Right lobe of liver (tissue), 6 donors: ENCODE results near the gene FBXO15. TPM values are rescaled to one million over a fixed set of nuclear protein-coding genes. Genes with fewer than 3 reads are reported as not detected.

ENCODE experiments used
- ATAC-seq, 4 donors: fragments of 200-7000 bp; cut with Tn5 transposase; one replicate each; pipeline ENCODE4 v1.9.1; 2020; ENCODE audit warnings: mild to moderate bottlenecking in 4 of 4, moderate library complexity in 4 of 4
- DNase-seq, 3 donors: peaks; one replicate each; pipeline ENCODE4 v3.0.0-alpha.2; 2020
- H3K27ac ChIP-seq, 3 donors: fragments of 200-600 bp; one replicate each; pipeline ENCODE4 v1.8.0; 2022
- H3K27me3 ChIP-seq, 2 donors: fragments of 200-600 bp; one replicate each; pipeline ENCODE4 v1.8.0; 2022
- H3K36me3 ChIP-seq, 4 donors: fragments of 200-600 bp; sonication (generic) in 1 of 4; one replicate each; pipeline versions ENCODE4 v1.5.1 to v1.8.0; 2017 to 2022; ENCODE audit warnings: control low read depth in 1 of 4
- H3K4me1 ChIP-seq, 4 donors: fragments of 200-600 bp; sonication (generic) in 1 of 4; one replicate each; pipeline versions ENCODE4 v1.5.1 to v1.8.0; 2017 to 2022; ENCODE audit warnings: control low read depth in 1 of 4
- H3K4me3 ChIP-seq, 3 donors: fragments of 200-600 bp; one replicate each; pipeline ENCODE4 v1.8.0; 2022
- H3K9me3 ChIP-seq, 4 donors: fragments of 200-600 bp; sonication (generic) in 1 of 4; one replicate each; pipeline versions ENCODE4 v1.5.1 to v1.8.0; 2017 to 2022; ENCODE audit warnings: control low read depth in 1 of 4
- CTCF ChIP-seq, 4 donors: fragments of 200-600 bp in 3 of 4; fragments of 450-650 bp in 1 of 4; IDR thresholded peaks; one replicate each; pipeline versions ENCODE4 v1.5.1 to v1.8.0; 2016 to 2022; ENCODE audit warnings: antibody characterized with exemption in 4 of 4, mild to moderate bottlenecking in 2 of 4
- POLR2A ChIP-seq: fragments of 450-650 bp; IDR thresholded peaks from one replicate; pipeline ENCODE4 v1.6.1; 2017; ENCODE audit warnings: antibody characterized with exemption, mild to moderate bottlenecking
- WGBS: methylation state at CpG from one replicate; pipeline ENCODE4 v1.1.6; 2018; ENCODE audit warnings: low coverage, low lambda C conversion rate; ENCODE audit not compliant: insufficient coverage; ENCODE audit errors: missing lambda C conversion rate; 5-methylcytosine and 5-hydroxymethylcytosine counted together
- intact Hi-C, 2 donors: fragments of 100-400 bp; cut with DNase I; formaldehyde crosslinking; loops; one replicate each; pipeline versions ENCODE4 v1.11.2 to v1.14.1; 2022
- total RNA-seq, 6 experiments: library from RNA; depleted of rRNA in 2 of 6; stranded (reverse); fragments of >200 nt in 2 of 6; fragmentation: NEBNext Ultra II Directional in 3 of 6; extraction: Animal tissue kit (Norgen Biotek cat#: 25700) in 3 of 6; gene quantifications; one replicate each; pipeline versions ENCODE4 v1.1.0 to v1.2.4, GENCODE V29; 2016 to 2023
- donor health status: DM: no; HTN: yes; CAD: no.
- donor health status: DM: no; HTN: no; CAD: no.
- donor health status: DM: no; HTN: no; CAD: no.
- donor health status: DM: no; HTN: yes; CAD: no.
- donor health status: DM: no; HTN: yes; CAD: no.

Gene FBXO15
- total RNA-seq, 6 experiments from 2014 or later, result 0.19 to 1.7 (median 0.60) TPM; not detected in 1

DNA sequence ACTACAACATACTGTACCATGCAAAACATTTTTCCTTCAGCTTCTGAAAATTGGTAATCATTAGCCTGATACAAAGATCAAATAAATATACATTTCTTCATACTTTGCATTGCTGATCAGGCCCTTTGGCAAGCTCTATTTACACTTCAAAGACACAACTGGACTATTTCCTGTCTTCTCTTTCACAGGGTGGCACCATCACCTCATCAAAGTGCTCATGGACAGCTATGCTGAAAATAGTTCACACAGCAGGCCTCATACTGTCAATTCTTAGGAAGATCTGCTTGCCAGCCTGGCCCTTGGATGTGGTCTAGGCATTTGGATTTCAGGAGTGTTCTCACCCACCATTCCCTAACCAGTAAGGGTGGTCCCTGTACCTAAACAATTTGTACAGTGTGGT is 33.9 kb downstream of the FBXO15 start:
- Histone ChIP-seq H3K4me1 (no peaks in the 10 kb centered on the region), H3K4me3 (no peak overlapping the region), H3K27ac (no peak overlapping the region), H3K9me3 (peaks cover 0 to 9% (median 0%) of the 10 kb centered on the region in 4 donors), H3K36me3 (no peaks in the 10 kb centered on the region), H3K27me3 (no peaks in the 10 kb centered on the region)
- TF ChIP-seq POLR2A (no peak), CTCF (IDR thresholded peaks at IDR 0.05) (no peak)
- ATAC-seq (no peak), DNase-seq (no peak)
- intact Hi-C loops, result no loop called here

DNA sequence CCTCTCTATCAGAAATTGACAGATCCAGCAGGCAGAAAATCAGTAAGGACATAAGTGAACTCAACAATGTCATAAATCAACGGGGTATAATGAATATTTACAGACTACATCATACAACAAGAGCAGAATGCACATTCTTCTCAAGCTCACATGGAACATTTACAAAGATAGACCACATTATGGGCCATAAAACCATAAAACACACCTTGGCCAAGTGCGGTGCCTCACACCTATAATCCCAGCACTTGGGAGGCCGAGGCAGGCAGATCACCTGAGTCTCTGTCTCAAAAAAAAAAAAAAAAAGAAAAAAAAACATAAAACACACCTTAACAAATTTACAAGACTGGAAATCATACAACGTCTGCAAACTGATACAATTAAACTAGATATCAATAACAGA is 36.7 kb downstream of the FBXO15 start:
- Histone ChIP-seq H3K27me3 (no peaks in the 10 kb centered on the region), H3K4me1 (no peaks in the 10 kb centered on the region), H3K36me3 (no peaks in the 10 kb centered on the region), H3K27ac (no peak overlapping the region), H3K4me3 (no peak overlapping the region), H3K9me3 (peaks cover 0 to 9% (median 0%) of the 10 kb centered on the region in 4 donors)
- DNase-seq, result no peak
- TF ChIP-seq POLR2A (no peak), CTCF (IDR thresholded peaks at IDR 0.05) (no peak)
- ATAC-seq, result no peak
- intact Hi-C loops, result no loop called here
- WGBS, result 63% methylated on average over 4 of the region's 4 CpGs

DNA sequence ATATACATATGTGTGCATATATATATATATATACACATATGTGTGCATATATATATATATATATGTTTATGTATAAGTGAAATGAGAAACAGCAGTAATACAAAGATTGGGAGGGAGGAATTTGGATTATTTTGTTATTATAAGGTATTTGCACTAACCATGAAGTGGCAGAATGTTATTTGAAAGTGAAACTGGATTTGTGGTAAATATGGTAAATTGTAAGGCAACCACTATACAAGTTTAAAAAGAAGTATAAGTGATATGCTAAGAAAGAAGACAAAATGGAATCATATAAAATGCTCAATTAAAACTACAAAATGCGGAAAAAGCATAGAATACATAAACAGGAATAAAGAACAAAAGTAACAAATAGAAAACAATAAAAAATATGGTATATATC is 37.5 kb downstream of the FBXO15 start:
- DNase-seq (no peak), ATAC-seq (no peak)
- WGBS, result 86% methylated on average over 1 of the region's 1 CpG
- Histone ChIP-seq H3K27me3 (no peaks in the 10 kb centered on the region), H3K9me3 (peaks cover 0 to 9% (median 0%) of the 10 kb centered on the region in 4 donors), H3K36me3 (no peaks in the 10 kb centered on the region), H3K4me1 (no peaks in the 10 kb centered on the region), H3K27ac (no peak overlapping the region), H3K4me3 (no peak overlapping the region)
- TF ChIP-seq POLR2A, result no peak
- no peak for TF ChIP-seq CTCF (IDR thresholded peaks at IDR 0.05)
- intact Hi-C loops, result no loop called here

DNA sequence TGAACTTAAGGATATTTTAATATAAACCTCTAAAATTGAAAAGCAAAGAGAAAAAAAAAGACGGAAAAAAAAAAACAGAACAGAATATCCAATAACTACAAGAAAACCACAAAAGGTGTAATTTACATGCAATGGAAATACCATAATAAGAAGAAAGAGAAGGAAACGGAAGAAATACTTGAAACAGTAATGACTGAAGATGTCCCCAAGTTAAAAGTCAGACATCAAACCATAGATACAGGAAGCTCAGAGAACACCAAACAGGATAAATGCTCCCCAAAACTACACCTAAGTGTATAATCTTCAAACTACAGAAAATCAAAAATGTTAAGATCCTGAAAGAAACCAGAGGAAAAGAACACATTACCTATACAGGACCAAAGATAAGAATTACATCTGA is 39.2 kb downstream of the FBXO15 start:
- intact Hi-C loops, result no loop called here
- Histone ChIP-seq H3K4me1 (no peaks in the 10 kb centered on the region), H3K9me3 (peaks cover 0 to 9% (median 0%) of the 10 kb centered on the region in 4 donors), H3K36me3 (no peaks in the 10 kb centered on the region), H3K27ac (no peak overlapping the region), H3K27me3 (no peaks in the 10 kb centered on the region), H3K4me3 (no peak overlapping the region)
- 65% methylated on average over 2 of the region's 2 CpGs for WGBS
- DNase-seq (no peak), ATAC-seq (no peak)
- TF ChIP-seq CTCF (IDR thresholded peaks at IDR 0.05) (no peak), POLR2A (no peak)

GRCh38 chr18:74097803-74098202 is 49.8 kb downstream of the FBXO15 start:
- no peak for TF ChIP-seq POLR2A
- no peak for TF ChIP-seq CTCF (IDR thresholded peaks at IDR 0.05)
- DNase-seq (no peak), ATAC-seq (no peak)
- no peaks in the 10 kb centered on the region for H3K9me3 ChIP-seq
- WGBS, result 60% methylated on average over 1 of the region's 1 CpG
- no peaks in the 10 kb centered on the region for H3K4me1 ChIP-seq
- no peak overlapping the region for H3K27ac ChIP-seq
- no peak overlapping the region for H3K4me3 ChIP-seq
- no peaks in the 10 kb centered on the region for H3K27me3 ChIP-seq
- intact Hi-C loops, result loop anchor here in 1 of 2 donors (10.0 kb wide), 1 partner anchor 83 kb away; no protein-coding TSS in a partner anchor
- H3K36me3 ChIP-seq, result no peaks in the 10 kb centered on the region
